T-cell (primary cell): ENCODE results near the gene ZNF726. TPM values are rescaled to one million over a fixed set of nuclear protein-coding genes. Genes with fewer than 3 reads are reported as not detected.
"Not testable (repeated sequence)": the region's sequence is repeated elsewhere in the genome, so short reads cannot be mapped to it uniquely, and the experiment has no call there.

Experiments used
- ATAC-seq, 4 experiments: fragments of 200-7000 bp in 3 of 4; fragments of 150-1000 bp in 1 of 4; cut with Tn5 transposase; replicated peaks in 1 of 4; 1 replicate in 3 of 4; 2 replicates in 1 of 4; pipeline ENCODE4 v1.10.0; 2021; ENCODE audit warnings: moderate library complexity in 3 of 4, mild to moderate bottlenecking in 2 of 4, moderate number of reproducible peaks in 1 of 4
- CTCF ChIA-PET, 2 donors: fragments of 300-600 bp; sonication (Branson Sonifier 250); formaldehyde crosslinking; loops; one replicate each; lab custom pipeline; 2022; ENCODE audit warnings: antibody characterized with exemption in 2 of 2; lab: Charles Lee
- POLR2A ChIA-PET, 2 donors: fragments of 300-600 bp; sonication (Branson Sonifier 250); formaldehyde crosslinking; loops; one replicate each; lab custom pipeline; 2022; ENCODE audit warnings: antibody characterized with exemption in 2 of 2; lab: Charles Lee
- DNase-seq, 35 experiments: peaks; one replicate each; pipeline versions ENCODE4 v3.0.0 to v3.0.0-alpha.2; 2013 to 2023
- H3K27ac ChIP-seq: one replicate; pipeline ENCODE4 v1.5.1; 2013; ENCODE audit warnings: low read length
- H3K27me3 ChIP-seq, 2 experiments: replicated peaks in 1 of 2; 1 replicate in 1 of 2; 2 replicates in 1 of 2; pipeline versions ENCODE4 v1.6.1 to v1.7.0; 2013; ENCODE audit warnings: low read length in 1 of 2, mixed read lengths in 1 of 2; ENCODE audit not compliant: control insufficient read depth in 2 of 2, insufficient read depth in 2 of 2; ENCODE audit errors: extremely low read depth in 1 of 2
- H3K36me3 ChIP-seq, 2 donors: 1 replicate in 1 of 2; 2 replicates in 1 of 2; pipeline versions ENCODE4 v1.6.1 to v1.7.0; 2013; ENCODE audit warnings: low read length in 1 of 2; ENCODE audit not compliant: control insufficient read depth in 2 of 2, insufficient read depth in 1 of 2; ENCODE audit errors: extremely low read depth in 1 of 2
- H3K4me1 ChIP-seq, 2 experiments: 1 replicate in 1 of 2; 2 replicates in 1 of 2; pipeline versions ENCODE4 v1.6.1 to v1.7.0; 2013; ENCODE audit warnings: low read length in 2 of 2, mixed read lengths in 1 of 2; ENCODE audit not compliant: insufficient read depth in 2 of 2, control insufficient read depth in 1 of 2; ENCODE audit errors: extremely low read depth in 1 of 2
- H3K4me3 ChIP-seq, 2 donors: 1 replicate in 1 of 2; 2 replicates in 1 of 2; pipeline versions ENCODE4 v1.5.1 to v1.7.0; 2013; ENCODE audit warnings: mild to moderate bottlenecking in 2 of 2, low read length in 1 of 2, moderate library complexity in 1 of 2; ENCODE audit not compliant: control insufficient read depth in 1 of 2; ENCODE audit errors: extremely low read depth in 1 of 2
- H3K9me3 ChIP-seq: 2 replicates; pipeline ENCODE4 v1.7.0; 2013
- H3K27ac Mint-ChIP-seq, 2 donors: one replicate each; pipeline ENCODE4 v1.8.0; 2020 to 2021; ENCODE audit warnings: mild to moderate bottlenecking in 2 of 2, mixed read lengths in 2 of 2
- H3K27me3 Mint-ChIP-seq, 2 donors: one replicate each; pipeline ENCODE4 v1.8.0; 2021 to 2022; ENCODE audit warnings: mixed read lengths in 2 of 2
- H3K36me3 Mint-ChIP-seq: one replicate; pipeline ENCODE4 v1.8.0; 2021; ENCODE audit warnings: mixed read lengths
- H3K4me1 Mint-ChIP-seq, 3 donors: one replicate each; pipeline ENCODE4 v1.8.0; 2020 to 2022; ENCODE audit warnings: mixed read lengths in 3 of 3, mild to moderate bottlenecking in 1 of 3
- H3K4me3 Mint-ChIP-seq, 3 donors: one replicate each; pipeline ENCODE4 v1.8.0; 2020 to 2022; ENCODE audit warnings: mild to moderate bottlenecking in 3 of 3, mixed read lengths in 3 of 3, moderate library complexity in 3 of 3
- H3K9me3 Mint-ChIP-seq, 3 donors: one replicate each; pipeline ENCODE4 v1.8.0; 2020 to 2022; ENCODE audit warnings: mixed read lengths in 3 of 3
- WGBS: methylation state at CpG from one replicate; pipeline ENCODE4 v1.1.5; 2013; ENCODE audit warnings: missing lambda C conversion rate; ENCODE audit not compliant: insufficient coverage; 5-methylcytosine and 5-hydroxymethylcytosine counted together
- total RNA-seq, 35 experiments: library from RNA in 6 of 35; stranded (reverse) in 6 of 35; fragments of 120-200 nt in 1 of 35; gene quantifications; one replicate each; pipeline versions ENCODE4 v1.2.1 to v1.2.4 and lab custom pipeline; 2013 to 2026

ZNF726 gene
- 1 to 10 TPM; 2.6 to 4.7 (median 3.3) TPM for total RNA-seq
- 4.8 TPM for total RNA-seq (2013)
- total RNA-seq (lab: John Stamatoyannopoulos, UW), result 0.41 to 13.5 (median 3.5) reads per million in 29 experiments

GRCh38 chr19:23914402-23915286 is at the start of gene ZNF726:
TSS of gene ZNF726 (plus strand) at chr19:23914886. CDS start at chr19:23914995, 109 bp downstream.
- ChIA-PET CTCF (no interaction called here), POLR2A (interaction anchor here (0.6 to 1.2 kb wide), 6 partner anchors 12 to 228 kb away, joined by 3 read pairs; partner anchors contain the start of genes ZNF681 (in 2 of the 2) and ZNF675 (in 1 of the 2))
- Mint-ChIP-seq H3K36me3 (no peaks in the 10 kb centered on the region), H3K4me3 (peak within 1 kb of the TSS; percentile 90 to 94 (median 93)), H3K9me3 (no peaks in the 10 kb centered on the region), H3K27me3 (no peaks in the 10 kb centered on the region), H3K4me1 (peaks cover 13 to 22% (median 17%) of the 10 kb centered on the region in 3 donors), H3K27ac (peak within 1 kb of the TSS; percentile 39 to 86)
- Histone ChIP-seq H3K36me3 (no peaks in the 10 kb centered on the region), H3K4me3 (peak within 1 kb of the TSS; percentile 67 to 73), H3K9me3 (no peaks in the 10 kb centered on the region), H3K27ac (peak within 1 kb of the TSS; percentile 63), H3K4me1 (peaks cover 0 to 16% of the 10 kb centered on the region in 2 experiments), H3K27me3 (no peaks in the 10 kb centered on the region)
- peak; percentile 67 to 92 (median 86) for DNase-seq
- peak; percentile 97 to 99 (median 98) for ATAC-seq
- 2% methylated on average over 34 of the region's 44 CpGs for WGBS

GRCh38 chr19:23867895-23868294 is 46.8 kb upstream of the ZNF726 start:
- Mint-ChIP-seq H3K36me3 (no peaks in the 10 kb centered on the region), H3K9me3 (peaks cover 4 to 18% (median 16%) of the 10 kb centered on the region in 3 donors), H3K27ac (no peak overlapping the region), H3K4me1 (no peaks in the 10 kb centered on the region), H3K27me3 (no peaks in the 10 kb centered on the region), H3K4me3 (no peak overlapping the region)
- no peak for DNase-seq
- POLR2A ChIA-PET, result interaction anchor here in 1 of 2 donors (0.6 kb wide), 1 partner anchor 189 kb away, joined by 3 read pairs; no protein-coding TSS in a partner anchor
- no peak overlapping the region for H3K27ac ChIP-seq
- ATAC-seq, result no peak
- no peaks in the 10 kb centered on the region for H3K27me3 ChIP-seq
- no peak overlapping the region for H3K4me3 ChIP-seq
- no peaks in the 10 kb centered on the region for H3K4me1 ChIP-seq
- peaks cover 2% of the 10 kb centered on the region for H3K9me3 ChIP-seq
- 85% methylated on average over 3 of the region's 4 CpGs for WGBS
- CTCF ChIA-PET, result no interaction called here
- H3K36me3 ChIP-seq, result no peaks in the 10 kb centered on the region

- ChIA-PET POLR2A (no interaction called here), CTCF (no interaction called here)
- H3K4me3 Mint-ChIP-seq, result no peak overlapping the region
- 79% methylated on average over 3 of the region's 3 CpGs for WGBS
- no peaks in the 10 kb centered on the region for H3K4me1 Mint-ChIP-seq
- no peak overlapping the region for H3K27ac Mint-ChIP-seq
- no peaks in the 10 kb centered on the region for H3K36me3 Mint-ChIP-seq
- H3K4me3 ChIP-seq, result no peak overlapping the region
- peaks cover 4 to 16% (median 16%) of the 10 kb centered on the region in 3 donors for H3K9me3 Mint-ChIP-seq
- no peaks in the 10 kb centered on the region for H3K4me1 ChIP-seq
- H3K9me3 ChIP-seq, result peaks cover 2% of the 10 kb centered on the region
- ATAC-seq, result no peak
- no peaks in the 10 kb centered on the region for H3K27me3 ChIP-seq
- no peaks in the 10 kb centered on the region for H3K27me3 Mint-ChIP-seq
- H3K36me3 ChIP-seq, result no peaks in the 10 kb centered on the region
- no peak for DNase-seq
- no peak overlapping the region for H3K27ac ChIP-seq
Measured at GRCh38 chr19:23868630-23869029, 46.1 kb upstream of the ZNF726 start.

GRCh38 chr19:23872282-23872919 is 42.3 kb upstream of the ZNF726 start:
- Histone ChIP-seq H3K36me3 (no peaks in the 10 kb centered on the region), H3K27ac (no peak overlapping the region), H3K27me3 (peaks cover 0 to 8% of the 10 kb centered on the region in 2 experiments), H3K4me3 (no peak overlapping the region), H3K4me1 (no peaks in the 10 kb centered on the region), H3K9me3 (no peaks in the 10 kb centered on the region)
- ChIA-PET POLR2A (no interaction called here), CTCF (no interaction called here)
- Mint-ChIP-seq H3K4me1 (no peaks in the 10 kb centered on the region), H3K4me3 (no peak overlapping the region), H3K27me3 (peaks cover 5 to 11% of the 10 kb centered on the region in 2 donors), H3K27ac (no peak overlapping the region), H3K36me3 (no peaks in the 10 kb centered on the region), H3K9me3 (peaks cover 2 to 16% (median 10%) of the 10 kb centered on the region in 3 donors)
- WGBS, result no CpG with 5 or more reads among the region's 1 CpG
- ATAC-seq (no peak), DNase-seq (no peak)

- H3K4me3 Mint-ChIP-seq, result no peak overlapping the region
- DNase-seq, result no peak
- WGBS, result 90% methylated on average over 2 of the region's 12 CpGs
Measured at GRCh38 chr19:23876261-23876660, 38.4 kb upstream of the ZNF726 start.

GRCh38 chr19:23876756-23877155 is 37.9 kb upstream of the ZNF726 start:
- H3K27ac Mint-ChIP-seq, H3K9me3 ChIP-seq, H3K4me3 Mint-ChIP-seq, CTCF ChIA-PET, DNase-seq, H3K36me3 ChIP-seq, H3K4me1 Mint-ChIP-seq, H3K27ac ChIP-seq, H3K4me1 ChIP-seq, H3K4me3 ChIP-seq, H3K36me3 Mint-ChIP-seq, POLR2A ChIA-PET, ATAC-seq: not testable (repeated sequence)
- H3K27me3 Mint-ChIP-seq, result peaks cover 21 to 40% of the 10 kb centered on the region in 2 donors
- H3K9me3 Mint-ChIP-seq, result peaks cover 3 to 34% (median 4%) of the 10 kb centered on the region in 3 donors
- peaks cover 0 to 12% of the 10 kb centered on the region in 2 experiments for H3K27me3 ChIP-seq
- WGBS, result no CpG with 5 or more reads among the region's 3 CpGs

More at GRCh38 chr19:23876261-23876660, 38.4 kb upstream of the ZNF726 start:
- H3K4me1 Mint-ChIP-seq, result no peaks in the 10 kb centered on the region
- POLR2A ChIA-PET, result no interaction called here
- Histone ChIP-seq H3K9me3 (no peaks in the 10 kb centered on the region), H3K27ac (no peak overlapping the region), H3K27me3 (peaks cover 0 to 12% of the 10 kb centered on the region in 2 experiments), H3K36me3 (no peaks in the 10 kb centered on the region), H3K4me1 (no peaks in the 10 kb centered on the region), H3K4me3 (no peak overlapping the region)
- H3K9me3 Mint-ChIP-seq, result peaks cover 3 to 32% (median 5%) of the 10 kb centered on the region in 3 donors
- H3K27me3 Mint-ChIP-seq, result peaks cover 21 to 39% of the 10 kb centered on the region in 2 donors
- H3K36me3 Mint-ChIP-seq, result no peaks in the 10 kb centered on the region
- no peak for ATAC-seq
- CTCF ChIA-PET, result no interaction called here
- no peak overlapping the region for H3K27ac Mint-ChIP-seq
